Stimulated activated naive B cell treated with anti-CD40 and anti-IgM and Interleukin-4, amounts not matched to agents 10 μg/mL and 1 μg/mL and 100 μg/mL, for 72 hours (primary cell): ENCODE measurements around the gene SUN5.
"Not testable (repeated sequence)": the region's sequence is repeated elsewhere in the genome, so short reads cannot be mapped to it uniquely, and the experiment has no call there.

Experiments
- ATAC-seq, 2 donors: fragments of 150-1000 bp; cut with Tn5 transposase; replicated peaks; 2 replicates each; pipeline ENCODE4 v1.10.0; 2021; ENCODE audit warnings: moderate library complexity in 1 of 2
- DNase-seq: peaks from one replicate; pipeline ENCODE4 v3.0.0; 2021
- H3K27ac Mint-ChIP-seq: one replicate; pipeline ENCODE4 v1.8.0; 2022; ENCODE audit warnings: mild to moderate bottlenecking, mixed read lengths
- H3K27me3 Mint-ChIP-seq, 2 donors: one replicate each; pipeline ENCODE4 v1.8.0; 2022; ENCODE audit warnings: mixed read lengths in 2 of 2
- H3K36me3 Mint-ChIP-seq, 2 donors: one replicate each; pipeline ENCODE4 v1.8.0; 2022; ENCODE audit warnings: mixed read lengths in 2 of 2, mild to moderate bottlenecking in 1 of 2
- H3K4me1 Mint-ChIP-seq, 2 donors: one replicate each; pipeline ENCODE4 v1.8.0; 2022; ENCODE audit warnings: mixed read lengths in 2 of 2, mild to moderate bottlenecking in 1 of 2
- H3K4me3 Mint-ChIP-seq, 2 donors: one replicate each; pipeline ENCODE4 v1.8.0; 2022; ENCODE audit warnings: mild to moderate bottlenecking in 2 of 2, mixed read lengths in 2 of 2, moderate library complexity in 1 of 2
- H3K9me3 Mint-ChIP-seq, 2 donors: one replicate each; pipeline ENCODE4 v1.8.0; 2022; ENCODE audit warnings: mixed read lengths in 2 of 2, mild to moderate bottlenecking in 1 of 2

SUN5 gene

DNA sequence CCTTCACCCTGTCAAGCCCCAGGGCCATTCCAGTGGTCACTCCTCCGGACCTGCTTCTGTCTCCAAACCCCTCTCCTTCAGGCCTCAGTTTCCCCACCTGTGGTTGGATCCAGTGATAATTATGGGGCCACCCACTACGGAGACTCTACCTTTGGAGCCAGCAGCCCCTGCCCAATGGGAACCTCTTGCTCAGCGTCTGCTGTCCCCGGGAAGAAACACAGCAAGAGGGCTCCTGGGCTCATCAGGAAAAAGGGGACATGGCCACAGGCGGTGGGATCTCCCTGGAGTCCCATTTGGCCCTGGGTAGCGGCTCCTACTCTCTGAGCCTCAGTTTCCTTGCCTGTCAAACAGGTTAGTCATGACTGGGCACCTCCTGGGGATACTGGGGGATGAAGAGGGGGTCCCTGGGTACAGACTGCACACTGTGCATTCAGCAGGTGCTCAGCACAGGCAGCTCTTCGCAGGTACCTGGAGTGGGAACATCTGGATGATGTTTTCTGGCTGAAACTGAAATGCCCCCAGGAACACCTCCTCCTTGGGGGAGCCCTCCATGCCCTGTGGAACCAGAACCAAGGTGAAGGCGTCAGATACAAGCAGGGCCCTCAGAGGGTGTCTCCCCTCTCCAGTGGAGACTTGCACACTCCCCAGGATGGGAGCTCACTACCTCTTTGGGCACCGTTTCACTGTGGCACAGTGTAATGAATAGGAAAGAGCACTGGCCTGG, 19.4 kb downstream of the SUN5 start:
- H3K36me3 Mint-ChIP-seq: no peaks in the 10 kb centered on the region
- no peak overlapping the region for H3K4me3 Mint-ChIP-seq
- ATAC-seq (no peak), DNase-seq (no peak)
- no peaks in the 10 kb centered on the region for H3K9me3 Mint-ChIP-seq
- H3K4me1 Mint-ChIP-seq: no peaks in the 10 kb centered on the region
- H3K27ac Mint-ChIP-seq: no peak overlapping the region
- no peaks in the 10 kb centered on the region for H3K27me3 Mint-ChIP-seq

GRCh38 chr20:32984196-32984595, 20.0 kb downstream of the SUN5 start:
- Mint-ChIP-seq H3K27ac (no peak overlapping the region), H3K36me3 (no peaks in the 10 kb centered on the region), H3K27me3 (no peaks in the 10 kb centered on the region), H3K9me3 (no peaks in the 10 kb centered on the region), H3K4me1 (no peaks in the 10 kb centered on the region), H3K4me3 (no peak overlapping the region)
- ATAC-seq (no peak), DNase-seq (no peak)

GRCh38 chr20:32983459-32984112, 20.6 kb downstream of the SUN5 start:
- H3K4me1 Mint-ChIP-seq: no peaks in the 10 kb centered on the region
- no peak overlapping the region for H3K27ac Mint-ChIP-seq
- H3K27me3 Mint-ChIP-seq: no peaks in the 10 kb centered on the region
- no peak for ATAC-seq
- H3K36me3 Mint-ChIP-seq: no peaks in the 10 kb centered on the region
- H3K9me3 Mint-ChIP-seq: no peaks in the 10 kb centered on the region
- no peak for DNase-seq
- H3K4me3 Mint-ChIP-seq: no peak overlapping the region

DNA sequence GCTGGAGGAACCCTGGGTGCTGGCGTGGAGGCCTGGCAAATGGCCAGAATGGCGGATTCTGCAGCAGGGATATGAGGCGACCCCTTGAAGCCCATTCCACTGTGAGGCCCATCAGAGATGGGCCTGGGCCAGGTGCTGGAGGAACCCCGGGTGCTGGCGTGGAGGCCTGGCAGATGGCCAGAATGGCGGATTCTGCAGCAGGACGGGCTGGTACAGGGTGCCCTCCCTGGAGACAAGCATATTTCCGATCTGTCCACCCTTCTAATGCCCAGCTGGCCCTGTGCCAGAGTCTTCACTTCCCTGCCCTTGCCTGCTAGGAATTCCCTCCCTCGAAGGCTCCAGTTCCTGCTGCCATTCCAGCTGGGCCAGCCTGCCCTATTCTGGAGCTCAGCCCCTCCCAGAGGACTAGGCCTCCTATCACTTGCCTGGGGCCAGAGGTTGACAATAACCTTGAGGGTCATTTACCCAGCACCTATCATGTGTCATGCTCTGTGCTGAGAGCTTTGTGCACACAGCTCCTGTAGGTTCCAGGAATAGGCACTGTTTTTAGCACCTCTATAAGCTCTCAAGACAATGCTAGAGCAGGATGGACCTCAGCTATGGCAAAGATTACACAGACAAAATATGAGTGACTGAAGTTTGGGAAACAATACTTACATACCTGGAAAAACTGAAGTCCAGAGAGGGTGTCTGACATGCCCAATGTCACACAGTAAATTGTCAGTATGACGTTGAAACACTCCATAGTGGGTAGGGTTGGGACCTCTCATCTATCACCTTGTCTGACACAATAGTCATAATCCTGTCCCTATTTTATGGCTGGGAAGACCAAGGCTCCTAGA, 21.4 kb downstream of the SUN5 start:
- ATAC-seq: no peak
- DNase-seq: no peak
- Mint-ChIP-seq H3K27me3 (no peaks in the 10 kb centered on the region), H3K4me1 (no peaks in the 10 kb centered on the region), H3K9me3 (no peaks in the 10 kb centered on the region), H3K4me3 (no peak overlapping the region), H3K27ac (no peak overlapping the region), H3K36me3 (no peaks in the 10 kb centered on the region)

- H3K27me3 Mint-ChIP-seq: no peaks in the 10 kb centered on the region
- no peak overlapping the region for H3K4me3 Mint-ChIP-seq
- peaks cover 0 to 5% of the 10 kb centered on the region in 2 donors for H3K9me3 Mint-ChIP-seq
- no peak overlapping the region for H3K27ac Mint-ChIP-seq
- H3K4me1 Mint-ChIP-seq: peaks cover 0 to 1% of the 10 kb centered on the region in 2 donors
- DNase-seq (no peak), ATAC-seq (no peak)
- H3K36me3 Mint-ChIP-seq: peaks cover 0 to 5% of the 10 kb centered on the region in 2 donors
These were observed 23.2 kb downstream of the SUN5 start for GRCh38 chr20:32980990-32981389.

DNA sequence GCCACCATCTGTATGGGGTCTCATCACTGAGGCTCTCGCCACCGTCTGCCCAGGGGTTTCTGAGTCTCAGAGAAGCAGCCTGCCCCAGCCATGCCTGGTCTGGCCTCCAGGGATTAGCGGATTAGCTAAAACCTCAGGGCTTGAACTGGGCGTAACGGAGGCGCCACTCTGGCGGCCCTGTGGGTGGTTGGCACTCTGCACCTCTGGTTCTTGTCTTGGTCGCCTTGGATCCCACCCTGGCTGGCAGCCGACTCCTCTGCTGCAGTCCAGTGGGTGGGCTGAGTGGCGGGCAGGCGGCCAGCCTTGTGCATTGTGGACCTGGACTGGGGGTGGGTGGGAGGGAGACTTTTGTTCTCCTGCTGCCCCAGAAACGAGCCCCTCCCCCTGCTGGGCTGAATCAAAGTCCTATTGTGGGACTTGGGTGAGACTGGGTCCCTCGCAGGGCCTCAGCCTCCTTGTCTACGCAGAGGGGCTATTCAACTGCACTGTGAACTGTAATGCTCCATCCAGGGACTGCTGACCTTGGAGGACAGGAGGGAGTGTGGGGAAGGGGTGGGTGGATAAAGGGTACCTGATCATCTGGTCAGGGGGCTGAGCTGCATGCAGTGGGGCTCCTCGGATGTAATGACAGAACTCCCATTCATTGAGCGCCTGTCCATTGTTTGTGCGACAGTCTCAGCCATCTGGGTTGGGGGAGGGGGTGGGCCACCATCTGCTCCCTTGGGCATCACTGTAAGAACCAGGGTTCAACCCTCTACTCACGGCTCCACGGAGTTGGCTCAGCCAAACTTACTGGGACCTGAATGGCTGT, 23.9 kb downstream of the SUN5 start:
- DNase-seq (no peak), ATAC-seq (no peak)
- Mint-ChIP-seq H3K27ac (no peak overlapping the region), H3K4me1 (peaks cover 1 to 3% of the 10 kb centered on the region in 2 donors), H3K9me3 (peaks cover 0 to 5% of the 10 kb centered on the region in 2 donors), H3K4me3 (no peak overlapping the region), H3K36me3 (peaks cover 0 to 5% of the 10 kb centered on the region in 2 donors), H3K27me3 (no peaks in the 10 kb centered on the region)

DNA sequence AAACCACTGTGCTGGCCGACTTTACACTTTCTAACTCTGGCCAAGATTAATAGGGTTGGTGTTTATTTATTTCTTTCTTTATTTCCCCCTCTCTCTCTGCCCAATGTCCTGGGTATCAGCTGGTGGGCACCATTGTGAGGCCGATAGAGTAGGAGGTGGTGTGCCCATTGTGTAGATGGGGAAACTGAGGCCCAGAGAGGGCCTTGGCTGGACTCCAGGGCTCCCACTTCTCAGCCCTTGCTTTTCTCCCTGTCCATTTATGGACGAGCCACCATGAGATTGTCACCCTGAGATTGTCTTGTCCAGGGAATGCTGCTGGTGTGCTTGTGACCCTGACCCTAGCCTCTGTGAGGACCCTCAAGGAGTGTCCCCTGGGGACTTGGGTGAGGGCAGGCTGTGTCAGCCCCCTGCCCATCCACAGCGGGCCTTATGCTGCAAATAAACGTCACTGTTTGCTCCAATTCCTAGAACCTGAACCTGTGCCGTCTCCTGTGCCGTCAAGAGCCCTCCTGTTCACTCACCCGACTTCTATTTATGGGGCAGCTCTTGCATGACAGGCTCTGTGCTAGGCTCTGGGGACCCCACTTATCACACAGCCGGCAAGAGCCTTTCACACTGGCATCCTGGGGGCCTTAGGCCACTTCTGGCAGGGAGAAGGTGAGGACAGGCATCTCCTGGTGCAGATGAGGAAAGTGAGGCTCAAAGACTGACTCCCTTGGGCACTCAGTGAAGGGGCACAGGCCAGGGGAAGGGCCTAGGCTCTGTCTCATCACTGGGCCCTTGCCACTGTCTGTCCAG, 24.8 kb downstream of the SUN5 start:
- Mint-ChIP-seq H3K9me3 (peaks cover 0 to 5% of the 10 kb centered on the region in 2 donors), H3K27me3 (no peaks in the 10 kb centered on the region), H3K36me3 (peaks cover 0 to 5% of the 10 kb centered on the region in 2 donors), H3K4me3 (no peak overlapping the region), H3K4me1 (peaks cover 7 to 13% of the 10 kb centered on the region in 2 donors), H3K27ac (no peak overlapping the region)
- no peak for ATAC-seq
- DNase-seq: no peak

DNA sequence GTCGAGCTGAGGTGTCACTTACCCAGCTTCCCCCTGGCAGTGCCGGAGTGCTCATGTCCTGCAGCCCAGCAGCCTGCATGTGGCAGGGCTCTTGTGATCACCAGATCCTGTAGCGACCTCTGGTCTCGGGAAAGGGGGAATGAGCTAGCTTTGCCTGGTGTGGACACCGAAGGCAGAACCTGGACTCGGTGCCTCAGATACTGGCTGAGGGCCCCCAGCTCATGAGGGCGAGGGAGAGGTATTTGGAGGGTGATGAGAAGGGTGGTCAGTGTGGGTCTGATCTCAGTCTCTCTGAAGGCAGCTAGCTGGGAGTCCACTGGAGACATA, 26.3 kb downstream of the SUN5 start:
- Mint-ChIP-seq H3K27ac (no peak overlapping the region), H3K4me3 (no peak overlapping the region), H3K27me3 (no peaks in the 10 kb centered on the region), H3K36me3 (peaks cover 2 to 5% of the 10 kb centered on the region in 2 donors), H3K4me1 (peaks cover 9 to 18% of the 10 kb centered on the region in 2 donors), H3K9me3 (peaks cover 0 to 5% of the 10 kb centered on the region in 2 donors)
- ATAC-seq (no peak), DNase-seq (no peak)

- Mint-ChIP-seq H3K4me3 (no peak overlapping the region), H3K27me3 (no peaks in the 10 kb centered on the region), H3K27ac (peak overlapping the region; percentile 9), H3K4me1 (peaks cover 15 to 18% of the 10 kb centered on the region in 2 donors), H3K9me3 (peaks cover 0 to 5% of the 10 kb centered on the region in 2 donors), H3K36me3 (peaks cover 3 to 5% of the 10 kb centered on the region in 2 donors)
- ATAC-seq (no peak), DNase-seq (no peak)
These were observed 26.8 kb downstream of the SUN5 start for GRCh38 chr20:32977281-32978008.

DNA sequence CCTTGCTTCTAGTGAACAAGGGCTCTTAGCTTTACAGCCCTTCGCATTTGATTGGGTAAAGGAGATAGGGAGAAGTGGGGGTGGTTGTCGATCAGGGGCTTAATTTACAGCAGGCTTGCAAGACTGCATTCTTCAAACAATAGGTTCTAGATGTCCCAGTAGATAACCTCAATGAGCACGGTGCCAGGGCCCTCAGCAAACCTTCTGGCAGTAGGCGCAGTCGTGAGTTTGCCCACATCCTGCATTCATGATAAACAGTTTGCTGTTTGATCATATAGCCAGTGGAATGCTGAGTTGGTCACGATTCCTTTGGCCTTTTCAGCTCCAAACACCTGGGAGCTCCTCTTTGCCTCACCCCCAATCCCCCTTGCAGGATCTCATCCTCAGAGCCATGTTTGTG, 27.5 kb downstream of the SUN5 start:
- H3K9me3 Mint-ChIP-seq: peaks cover 0 to 5% of the 10 kb centered on the region in 2 donors
- H3K27me3 Mint-ChIP-seq: no peaks in the 10 kb centered on the region
- DNase-seq: no peak
- no peak overlapping the region for H3K4me3 Mint-ChIP-seq
- H3K4me1 Mint-ChIP-seq: peaks cover 16 to 18% of the 10 kb centered on the region in 2 donors
- no peak for ATAC-seq
- no peak overlapping the region for H3K27ac Mint-ChIP-seq
- H3K36me3 Mint-ChIP-seq: peaks cover 3 to 5% of the 10 kb centered on the region in 2 donors

GRCh38 chr20:32975698-32976674, 28.2 kb downstream of the SUN5 start:
- H3K4me3 Mint-ChIP-seq: no peak overlapping the region
- H3K36me3 Mint-ChIP-seq: peaks cover 3 to 5% of the 10 kb centered on the region in 2 donors
- peaks cover 0 to 5% of the 10 kb centered on the region in 2 donors for H3K9me3 Mint-ChIP-seq
- H3K27me3 Mint-ChIP-seq: no peaks in the 10 kb centered on the region
- no peak overlapping the region for H3K27ac Mint-ChIP-seq
- ATAC-seq (no peak), DNase-seq (no peak)
- peaks cover 17 to 18% of the 10 kb centered on the region in 2 donors for H3K4me1 Mint-ChIP-seq

GRCh38 chr20:32975121-32975520, 29.1 kb downstream of the SUN5 start:
- peak overlapping the region; percentile 68 for H3K27ac Mint-ChIP-seq
- not testable (repeated sequence) for ATAC-seq, H3K4me3 Mint-ChIP-seq, DNase-seq, H3K9me3 Mint-ChIP-seq, H3K36me3 Mint-ChIP-seq, H3K27me3 Mint-ChIP-seq
- H3K4me1 Mint-ChIP-seq: peaks cover 19 to 22% of the 10 kb centered on the region in 2 donors
